ENCODE measurements around the gene FLII. TPM values are rescaled to one million over a fixed set of nuclear protein-coding genes. Genes with fewer than 3 reads are reported as not detected.

Gene FLII
- total and polyA plus RNA-seq, 2 experiments from 2014 or later = 210 to 303 TPM

- no peaks in the 10 kb centered on the region for H3K27me3 ChIP-seq
- H3K4me3 ChIP-seq = no peak overlapping the region
- no peak for DNase-seq (ENCODE audit: low read depth in 1 of 2, low spot score in 1 of 2)
- no peak for TF ChIP-seq CTCF (IDR thresholded peaks at IDR 0.05; ENCODE audit: low read depth, low read length)
- no peaks in the 10 kb centered on the region for H3K4me1 ChIP-seq (ENCODE audit: low read depth)
- peaks cover 39% of the 10 kb centered on the region for H3K36me3 ChIP-seq
- no peak overlapping the region for H3K27ac ChIP-seq
- H3K9me3 ChIP-seq (ENCODE audit: low read depth) = no peaks in the 10 kb centered on the region
Observed at GRCh38 chr17:18208092-18208491, 50.4 kb downstream of the FLII start.

- H3K27ac ChIP-seq = no peak overlapping the region
- H3K9me3 ChIP-seq (ENCODE audit: low read depth) = no peaks in the 10 kb centered on the region
- DNase-seq (ENCODE audit: low read depth in 1 of 2, low spot score in 1 of 2) = no peak
- no peak overlapping the region for H3K4me3 ChIP-seq
- no peaks in the 10 kb centered on the region for H3K27me3 ChIP-seq
- H3K4me1 ChIP-seq (ENCODE audit: low read depth) = no peaks in the 10 kb centered on the region
- no peak for TF ChIP-seq CTCF (IDR thresholded peaks at IDR 0.05; ENCODE audit: low read depth, low read length)
- H3K36me3 ChIP-seq = peaks cover 41% of the 10 kb centered on the region
Observed at GRCh38 chr17:18206962-18207361, 51.6 kb downstream of the FLII start.

- Histone ChIP-seq H3K4me1 (ENCODE audit: low read depth) (no peaks in the 10 kb centered on the region), H3K27me3 (no peaks in the 10 kb centered on the region), H3K9me3 (ENCODE audit: low read depth) (no peaks in the 10 kb centered on the region), H3K36me3 (peaks cover 44% of the 10 kb centered on the region), H3K4me3 (no peak overlapping the region), H3K27ac (no peak overlapping the region)
- DNase-seq (ENCODE audit: low read depth in 1 of 2, low spot score in 1 of 2) = no peak
- TF ChIP-seq CTCF (IDR thresholded peaks at IDR 0.05; ENCODE audit: low read depth, low read length) = no peak
Observed at GRCh38 chr17:18205861-18206260, 52.7 kb downstream of the FLII start.

- Histone ChIP-seq H3K36me3 (peaks cover 40% of the 10 kb centered on the region), H3K27me3 (no peaks in the 10 kb centered on the region), H3K27ac (no peak overlapping the region), H3K4me1 (ENCODE audit: low read depth) (no peaks in the 10 kb centered on the region), H3K4me3 (no peak overlapping the region), H3K9me3 (ENCODE audit: low read depth) (no peaks in the 10 kb centered on the region)
- no peak for DNase-seq (ENCODE audit: low read depth in 1 of 2, low spot score in 1 of 2)
- no peak for TF ChIP-seq CTCF (IDR thresholded peaks at IDR 0.05; ENCODE audit: low read depth, low read length)
Observed at GRCh38 chr17:18203308-18203707, 55.2 kb downstream of the FLII start.

- Histone ChIP-seq H3K36me3 (peaks cover 39% of the 10 kb centered on the region), H3K4me1 (ENCODE audit: low read depth) (no peaks in the 10 kb centered on the region), H3K9me3 (ENCODE audit: low read depth) (no peaks in the 10 kb centered on the region), H3K4me3 (no peak overlapping the region), H3K27me3 (no peaks in the 10 kb centered on the region), H3K27ac (no peak overlapping the region)
- no peak for TF ChIP-seq CTCF (IDR thresholded peaks at IDR 0.05; ENCODE audit: low read depth, low read length)
- no peak for DNase-seq (ENCODE audit: low read depth in 1 of 2, low spot score in 1 of 2)
Observed at GRCh38 chr17:18201108-18201507, 57.4 kb downstream of the FLII start.

GRCh38 chr17:18198530-18198929 lies 60.0 kb downstream of the FLII start:
- no peak for DNase-seq (ENCODE audit: low read depth in 1 of 2, low spot score in 1 of 2)
- H3K36me3 ChIP-seq = peaks cover 52% of the 10 kb centered on the region
- H3K27ac ChIP-seq = no peak overlapping the region
- H3K4me1 ChIP-seq (ENCODE audit: low read depth) = no peaks in the 10 kb centered on the region
- no peak for TF ChIP-seq CTCF (IDR thresholded peaks at IDR 0.05; ENCODE audit: low read depth, low read length)
- no peaks in the 10 kb centered on the region for H3K27me3 ChIP-seq
- no peaks in the 10 kb centered on the region for H3K9me3 ChIP-seq (ENCODE audit: low read depth)
- no peak overlapping the region for H3K4me3 ChIP-seq

Measured in cardiac muscle cell (in vitro differentiated cells and primary cell).